ENCODE measurements around the gene HGS.

Gene HGS

DNA sequence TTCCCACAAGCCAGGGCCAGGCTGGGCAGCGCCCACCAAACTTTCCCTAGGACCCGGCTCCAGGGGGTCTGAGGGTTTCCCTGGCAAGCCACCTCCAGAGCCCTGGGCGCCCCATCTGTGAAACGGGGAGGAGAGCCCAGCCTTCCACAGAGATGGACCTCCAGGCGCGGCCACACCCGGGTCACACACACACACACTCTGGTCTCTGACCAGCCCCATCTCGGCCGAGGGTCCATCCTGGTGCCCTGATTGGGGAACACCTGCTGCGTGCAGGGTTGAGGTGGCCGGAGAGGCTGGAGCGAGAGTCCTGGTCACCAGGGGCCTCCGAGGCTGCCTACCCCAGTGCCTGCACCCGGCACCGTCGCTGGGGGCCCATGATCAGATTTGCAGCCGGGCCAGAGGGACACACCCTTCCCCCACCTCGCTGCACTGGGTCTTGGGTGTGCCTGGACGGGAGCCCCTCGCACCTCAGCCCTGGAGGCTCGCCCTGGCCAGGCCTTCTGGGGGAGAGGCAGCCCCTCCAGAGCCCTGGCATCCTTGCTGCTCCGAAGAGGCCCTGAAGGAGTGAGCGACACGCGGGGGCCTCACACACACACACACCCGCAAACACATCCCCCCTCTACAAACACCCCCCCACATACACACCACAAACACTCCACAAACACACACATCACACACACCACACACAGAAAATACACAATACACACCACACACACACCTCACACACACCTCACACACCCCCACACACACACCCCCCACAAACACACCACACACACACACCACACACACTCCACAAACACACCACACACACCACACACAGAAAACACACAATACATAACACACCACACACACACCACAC, 58.0 kb downstream of the HGS start:
- no peak for DNase-seq (ENCODE audit: low spot score)
